ENCODE data around the gene ASTN2. TPM values are rescaled to one million over a fixed set of nuclear protein-coding genes. Genes with fewer than 3 reads are reported as not detected.

The ASTN2 gene
- total and polyA plus RNA-seq, 10 of the 15 experiments (the other 5 are each of a cell fraction or from before 2014, with no cell fraction given): 1.4 to 15.7 (median 7.0) TPM

DNA sequence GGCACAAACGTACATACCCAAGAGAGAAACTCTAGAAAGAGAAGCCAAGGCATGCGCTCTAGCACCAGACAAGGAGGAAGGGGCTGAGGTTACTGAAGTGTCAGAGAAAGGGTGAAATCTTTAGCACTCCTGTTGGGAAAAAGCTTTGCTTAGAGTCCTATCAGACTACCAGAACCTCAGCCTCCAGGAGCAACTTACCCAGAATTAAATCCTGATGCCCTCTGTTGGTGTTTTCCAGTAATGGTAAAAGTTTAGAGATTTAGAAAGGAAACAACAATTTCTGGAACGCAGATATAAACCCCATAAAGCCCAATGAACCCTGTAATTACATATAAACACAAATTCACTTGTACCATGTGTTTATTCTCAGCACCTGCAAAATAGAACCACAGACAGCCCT is 33.2 kb upstream of the ASTN2 start (continued):
- TF ChIP-seq SIN3A (IDR thresholded peaks at IDR 0.05; ENCODE audit: low read depth, low read length) (no peak), ZZZ3 (IDR thresholded peaks at IDR 0.05; ENCODE audit: control insufficient read depth, insufficient read length, low read depth) (no peak), BCL11A (IDR thresholded peaks at IDR 0.05; ENCODE audit: low read depth, low read length) (no peak), YBX1 (IDR thresholded peaks at IDR 0.05) (no peak), PAX8 (IDR thresholded peaks at IDR 0.05) (no peak)

DNA sequence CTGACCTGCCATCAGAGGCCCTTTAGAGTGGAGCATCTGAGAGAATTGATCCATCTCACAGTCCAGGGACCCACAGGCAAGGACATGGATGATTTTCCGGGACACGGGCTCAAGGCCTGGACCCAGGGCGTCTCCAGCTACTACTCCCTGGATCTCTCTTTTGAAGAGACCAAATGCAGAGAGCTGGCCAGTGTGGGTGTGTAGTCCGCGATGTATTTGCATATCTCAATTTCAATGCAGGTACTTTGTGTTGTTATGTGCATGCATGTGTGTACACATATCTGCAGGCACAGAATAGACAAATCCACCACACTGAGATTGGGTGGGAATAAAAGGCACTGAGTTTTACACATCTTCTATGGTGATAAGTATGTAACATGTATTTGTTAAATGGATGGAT is 30.8 kb upstream of the ASTN2 start:
- Histone ChIP-seq H3K9me3 (replicated peaks; ENCODE audit: control insufficient read depth, insufficient read depth, low read length) (no peaks in the 10 kb centered on the region), H3K27me3 (replicated peaks in 1 of 2; ENCODE audit: control insufficient read depth in 2 of 2, insufficient read depth in 2 of 2, low read length in 1 of 2) (no peaks in the 10 kb centered on the region), H3K4me2 (ENCODE audit: control insufficient read depth, insufficient read depth) (no peak overlapping the region), H3K4me3 (no peak overlapping the region), H3K36me3 (ENCODE audit: control insufficient read depth in 2 of 2, insufficient read depth in 2 of 2, low read length in 1 of 2) (no peaks in the 10 kb centered on the region), H3K9ac (ENCODE audit: control insufficient read depth, insufficient read depth, low read length) (no peak overlapping the region), H2AFZ (ENCODE audit: control insufficient read depth, low read depth, low read length) (no peak overlapping the region), H3K27ac (ENCODE audit: control insufficient read depth, insufficient read depth) (no peak overlapping the region), H3K4me1 (ENCODE audit: control insufficient read depth, insufficient read depth, low read length) (no peaks in the 10 kb centered on the region), H4K20me1 (ENCODE audit: control insufficient read depth, insufficient read depth) (no peaks in the 10 kb centered on the region), H3K79me2 (ENCODE audit: control insufficient read depth, insufficient read depth, low read length) (no peaks in the 10 kb centered on the region)
- CTCF ChIA-PET: no interaction called here
- no peak for ATAC-seq
- no peak for FAIRE-seq
- SMC1A ChIA-PET (ENCODE audit: uncharacterized antibody, unreplicated experiment): no interaction called here
- 29% methylated on average over 5 of the region's 5 CpGs for WGBS (ENCODE audit: insufficient coverage, insufficient replicate concordance, low lambda C conversion rate, missing lambda C conversion rate)
- RAD21 ChIA-PET (ENCODE audit: unreplicated experiment): no interaction called here
- POLR2A ChIA-PET: no interaction called here
- intact Hi-C loops (cut with micrococcal nuclease; ENCODE audit: unreplicated experiment): no loop called here
- no TSS peak for BruUV-seq (replicated peaks)
- DNase-seq (ENCODE audit: low read depth, low spot score): no peak
- in situ Hi-C loops (cut with MboI): no loop called here
- TF ChIP-seq EED (IDR thresholded peaks at IDR 0.05; ENCODE audit: low read depth) (no peak), ZNF274 (IDR thresholded peaks at IDR 0.05; ENCODE audit: insufficient read depth, insufficient read length) (no peak), IRF4 (IDR thresholded peaks at IDR 0.05; ENCODE audit: low read depth, low read length) (no peak), ZZZ3 (IDR thresholded peaks at IDR 0.05; ENCODE audit: control insufficient read depth, insufficient read length, low read depth) (no peak), RCOR1 (conservative IDR thresholded peaks at IDR 0.05; ENCODE audit: low read depth, low read length) (no peak), MEF2A (IDR thresholded peaks at IDR 0.05; ENCODE audit: insufficient read depth, low read depth, low read length) (no peak), TCF12 (IDR thresholded peaks at IDR 0.05; ENCODE audit: low read depth, low read length) (no peak), RBBP5 (conservative IDR thresholded peaks at IDR 0.05) (no peak), NFIC (IDR thresholded peaks at IDR 0.05; ENCODE audit: low read depth, low read length) (no peak), SPI1 (IDR thresholded peaks at IDR 0.05; ENCODE audit: borderline replicate concordance, insufficient read depth, low read depth, low read length) (no peak), HDGF (IDR thresholded peaks at IDR 0.05) (no peak), SP1 (IDR thresholded peaks at IDR 0.05; ENCODE audit: low read depth, low read length) (no peak), CEBPB (IDR thresholded peaks at IDR 0.05; ENCODE audit: borderline replicate concordance in 1 of 2, low read depth in 2 of 2, low read length in 2 of 2) (no peak)
- TF ChIP-seq, protein P1, sequence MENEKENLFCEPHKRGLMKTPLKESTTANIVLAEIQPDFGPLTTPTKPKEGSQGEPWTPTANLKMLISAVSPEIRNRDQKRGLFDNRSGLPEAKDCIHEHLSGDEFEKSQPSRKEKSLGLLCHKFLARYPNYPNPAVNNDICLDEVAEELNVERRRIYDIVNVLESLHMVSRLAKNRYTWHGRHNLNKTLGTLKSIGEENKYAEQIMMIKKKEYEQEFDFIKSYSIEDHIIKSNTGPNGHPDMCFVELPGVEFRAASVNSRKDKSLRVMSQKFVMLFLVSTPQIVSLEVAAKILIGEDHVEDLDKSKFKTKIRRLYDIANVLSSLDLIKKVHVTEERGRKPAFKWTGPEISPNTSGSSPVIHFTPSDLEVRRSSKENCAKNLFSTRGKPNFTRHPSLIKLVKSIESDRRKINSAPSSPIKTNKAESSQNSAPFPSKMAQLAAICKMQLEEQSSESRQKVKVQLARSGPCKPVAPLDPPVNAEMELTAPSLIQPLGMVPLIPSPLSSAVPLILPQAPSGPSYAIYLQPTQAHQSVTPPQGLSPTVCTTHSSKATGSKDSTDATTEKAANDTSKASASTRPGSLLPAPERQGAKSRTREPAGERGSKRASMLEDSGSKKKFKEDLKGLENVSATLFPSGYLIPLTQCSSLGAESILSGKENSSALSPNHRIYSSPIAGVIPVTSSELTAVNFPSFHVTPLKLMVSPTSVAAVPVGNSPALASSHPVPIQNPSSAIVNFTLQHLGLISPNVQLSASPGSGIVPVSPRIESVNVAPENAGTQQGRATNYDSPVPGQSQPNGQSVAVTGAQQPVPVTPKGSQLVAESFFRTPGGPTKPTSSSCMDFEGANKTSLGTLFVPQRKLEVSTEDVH (IDR thresholded peaks at IDR 0.05; ENCODE audit: low read depth, partially characterized antibody): no peak
- TF ChIP-seq, protein P2, sequence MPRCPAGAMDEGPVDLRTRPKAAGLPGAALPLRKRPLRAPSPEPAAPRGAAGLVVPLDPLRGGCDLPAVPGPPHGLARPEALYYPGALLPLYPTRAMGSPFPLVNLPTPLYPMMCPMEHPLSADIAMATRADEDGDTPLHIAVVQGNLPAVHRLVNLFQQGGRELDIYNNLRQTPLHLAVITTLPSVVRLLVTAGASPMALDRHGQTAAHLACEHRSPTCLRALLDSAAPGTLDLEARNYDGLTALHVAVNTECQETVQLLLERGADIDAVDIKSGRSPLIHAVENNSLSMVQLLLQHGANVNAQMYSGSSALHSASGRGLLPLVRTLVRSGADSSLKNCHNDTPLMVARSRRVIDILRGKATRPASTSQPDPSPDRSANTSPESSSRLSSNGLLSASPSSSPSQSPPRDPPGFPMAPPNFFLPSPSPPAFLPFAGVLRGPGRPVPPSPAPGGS (IDR thresholded peaks at IDR 0.05; ENCODE audit: borderline replicate concordance, insufficient read depth, low read depth, low read length, poor library complexity, severe bottlenecking): no peak
- TF ChIP-seq, protein P3, sequence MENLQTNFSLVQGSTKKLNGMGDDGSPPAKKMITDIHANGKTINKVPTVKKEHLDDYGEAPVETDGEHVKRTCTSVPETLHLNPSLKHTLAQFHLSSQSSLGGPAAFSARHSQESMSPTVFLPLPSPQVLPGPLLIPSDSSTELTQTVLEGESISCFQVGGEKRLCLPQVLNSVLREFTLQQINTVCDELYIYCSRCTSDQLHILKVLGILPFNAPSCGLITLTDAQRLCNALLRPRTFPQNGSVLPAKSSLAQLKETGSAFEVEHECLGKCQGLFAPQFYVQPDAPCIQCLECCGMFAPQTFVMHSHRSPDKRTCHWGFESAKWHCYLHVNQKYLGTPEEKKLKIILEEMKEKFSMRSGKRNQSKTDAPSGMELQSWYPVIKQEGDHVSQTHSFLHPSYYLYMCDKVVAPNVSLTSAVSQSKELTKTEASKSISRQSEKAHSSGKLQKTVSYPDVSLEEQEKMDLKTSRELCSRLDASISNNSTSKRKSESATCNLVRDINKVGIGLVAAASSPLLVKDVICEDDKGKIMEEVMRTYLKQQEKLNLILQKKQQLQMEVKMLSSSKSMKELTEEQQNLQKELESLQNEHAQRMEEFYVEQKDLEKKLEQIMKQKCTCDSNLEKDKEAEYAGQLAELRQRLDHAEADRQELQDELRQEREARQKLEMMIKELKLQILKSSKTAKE (IDR thresholded peaks at IDR 0.05; ENCODE audit: low read depth, poor library complexity, severe bottlenecking): no peak
